Measurements from ENCODE around the gene HIC2. TPM values are rescaled to one million over a fixed set of nuclear protein-coding genes. Genes with fewer than 3 reads are reported as not detected.
"Not testable (repeated sequence)": the region's sequence is repeated elsewhere in the genome, so short reads cannot be mapped to it uniquely, and the experiment has no call there.

Gene HIC2
- total and polyA plus RNA-seq, 2 of the 13 experiments (the other 11 are each of a cell fraction or from before 2014, with no cell fraction given): 5.0 to 13.7 TPM

DNA sequence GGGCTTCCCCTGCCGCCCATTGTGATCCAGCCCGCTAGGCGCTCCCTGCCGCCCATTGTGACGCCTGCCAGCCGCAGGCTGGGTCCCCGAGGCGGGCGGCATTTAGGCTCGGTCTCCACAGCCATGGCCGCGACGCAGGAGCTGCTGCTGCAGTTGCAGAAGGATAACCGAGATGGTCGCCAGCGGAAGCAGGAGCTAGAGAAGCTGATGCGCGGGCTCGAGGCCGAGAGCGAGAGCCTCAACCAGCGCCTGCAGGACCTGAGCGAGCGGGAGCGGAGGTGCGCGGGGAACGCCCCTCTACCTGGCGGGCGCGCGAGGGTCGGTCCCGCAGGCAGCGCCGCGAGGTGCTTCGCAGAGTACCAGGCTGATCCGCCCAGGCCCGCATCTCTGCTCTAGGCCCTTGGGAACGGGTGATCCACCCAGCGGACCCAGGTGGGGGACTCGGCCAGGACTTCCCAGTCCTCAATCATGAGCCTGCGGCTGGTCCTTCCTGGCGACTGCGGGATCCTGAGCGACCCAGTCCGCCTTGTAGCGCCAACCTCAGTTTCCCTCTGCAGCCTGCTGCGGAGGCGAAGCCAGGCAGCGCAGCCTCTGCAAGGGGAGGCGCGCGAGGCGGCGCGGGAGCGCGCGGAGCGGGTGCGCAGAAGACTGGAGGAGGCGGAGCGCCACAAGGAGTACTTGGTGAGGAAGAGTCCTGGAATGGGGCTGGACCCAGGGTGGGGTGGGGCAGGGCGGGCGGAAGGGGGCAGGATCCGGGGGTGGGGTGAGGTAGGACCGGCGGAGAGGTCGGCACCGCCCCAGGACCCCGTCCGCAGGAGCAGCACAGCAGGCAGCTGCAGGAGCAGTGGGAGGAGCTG is 50.4 kb downstream of the HIC2 start, which contains the start of gene TMEM191C:
Gene TMEM191C (plus strand): TSS at position 51 of the 857 bp plus-strand sequence. CDS start 73 bp downstream, at position 124.
- no CpG with 5 or more reads among the region's 74 CpGs for whole genome bisulfite sequencing (ENCODE audit: low lambda C conversion rate)
- FAIRE-seq; in situ Hi-C loops (cut with HindIII; ENCODE audit: extremely low pct_ligation_motif_present, low pct_unique_long_range_greater_than_20kb); H4K20me1 ChIP-seq (ENCODE audit: insufficient read depth, low read length); DNase-seq (ENCODE audit: low spot score); CTCF ChIA-PET (ENCODE audit: low intra/inter-chr PET ratio, low total read pairs); H3K27ac ChIP-seq (ENCODE audit: extremely low read length, insufficient read depth, low read length); H3K79me2 ChIP-seq (ENCODE audit: insufficient read depth, low read length); H3K27me3 ChIP-seq (ENCODE audit: control insufficient read depth in 1 of 2, insufficient read depth in 2 of 2, low read length in 2 of 2); intact Hi-C loops (cut with micrococcal nuclease; ENCODE audit: unreplicated experiment); H3K36me3 ChIP-seq (replicated peaks in 1 of 2; ENCODE audit: control insufficient read depth in 1 of 2, insufficient read depth in 2 of 2, low read length in 2 of 2); H3K4me2 ChIP-seq (ENCODE audit: low read depth, low read length); H3K9me3 ChIP-seq (ENCODE audit: low read length); BruUV-seq (replicated peaks); H2AFZ ChIP-seq (ENCODE audit: low read length); H3K4me1 ChIP-seq (ENCODE audit: insufficient read depth, low read length); H3K9ac ChIP-seq (ENCODE audit: insufficient read depth, low read depth, low read length): not testable (repeated sequence)
- POLR2A ChIA-PET: interaction anchor here (1.1 kb wide), 1 partner anchor 10 kb away, joined by 4 read pairs; no protein-coding TSS in a partner anchor
- peak; percentile 58 for ATAC-seq
- H3K4me3 ChIP-seq (replicated peaks in 1 of 3; ENCODE audit: insufficient read depth in 1 of 3, low read depth in 2 of 3, low read length in 3 of 3): peak within 1 kb of the TSS in 2 of 3 experiments; percentile 49 to 54; a peak in 3 of 6 replicates

DNA sequence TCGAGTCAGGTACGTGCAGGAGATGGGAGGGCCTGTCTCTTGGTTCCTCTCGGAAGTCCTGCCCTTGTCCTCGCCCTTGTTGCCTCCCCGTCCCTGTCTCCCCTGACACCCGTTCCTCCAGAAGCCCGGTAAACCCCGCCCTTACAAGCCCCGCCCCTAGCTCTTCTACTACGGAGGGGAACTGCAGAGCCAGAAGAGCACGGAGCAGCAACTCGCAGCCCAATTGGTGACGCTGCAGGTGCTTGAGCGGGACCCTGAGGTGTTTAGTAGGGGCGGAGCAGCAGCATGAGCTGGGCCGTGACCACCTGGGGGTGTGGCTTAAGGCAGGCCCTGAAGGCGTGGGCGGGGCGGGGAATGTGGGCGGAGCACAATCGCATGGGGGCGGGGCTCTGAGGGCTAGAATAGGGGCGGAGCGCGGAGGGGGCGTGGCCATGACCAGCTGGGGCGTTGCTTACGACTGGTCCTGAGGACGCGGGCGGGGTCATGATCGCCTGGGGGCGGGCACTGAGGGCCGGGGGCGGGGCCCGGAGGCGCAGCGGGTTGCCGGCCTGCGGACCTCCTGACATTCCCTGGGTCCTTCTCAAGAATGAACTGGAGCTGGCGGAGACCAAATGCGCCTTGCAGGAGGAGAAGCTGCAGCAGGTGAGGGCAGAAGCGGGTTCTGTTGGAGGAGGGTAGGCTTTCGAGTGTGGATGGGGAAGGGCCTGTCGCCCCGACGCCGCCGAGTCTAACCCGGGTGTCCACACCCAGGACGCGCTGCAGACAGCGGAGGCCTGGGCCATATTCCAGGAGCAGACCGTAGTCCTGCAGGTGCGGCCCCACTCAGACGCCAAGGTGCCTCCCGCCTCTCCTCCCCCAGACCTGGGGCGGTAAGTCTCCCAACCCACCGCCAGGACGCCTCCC is 51.3 kb downstream of the HIC2 start:
- DNase-seq (ENCODE audit: low spot score): peak; percentile 85
- POLR2A ChIA-PET: interaction anchor here (1.1 kb wide), 1 partner anchor 11 kb away, joined by 4 read pairs; no protein-coding TSS in a partner anchor
- FAIRE-seq; H3K4me1 ChIP-seq (ENCODE audit: insufficient read depth, low read length); CTCF ChIA-PET (ENCODE audit: low intra/inter-chr PET ratio, low total read pairs); H3K27me3 ChIP-seq (ENCODE audit: control insufficient read depth in 1 of 2, insufficient read depth in 2 of 2, low read length in 2 of 2); H3K79me2 ChIP-seq (ENCODE audit: insufficient read depth, low read length); H3K4me2 ChIP-seq (ENCODE audit: low read depth, low read length); H2AFZ ChIP-seq (ENCODE audit: low read length); intact Hi-C loops (cut with micrococcal nuclease; ENCODE audit: unreplicated experiment); BruUV-seq (replicated peaks); H3K36me3 ChIP-seq (replicated peaks in 1 of 2; ENCODE audit: control insufficient read depth in 1 of 2, insufficient read depth in 2 of 2, low read length in 2 of 2); H4K20me1 ChIP-seq (ENCODE audit: insufficient read depth, low read length); in situ Hi-C loops (cut with HindIII; ENCODE audit: extremely low pct_ligation_motif_present, low pct_unique_long_range_greater_than_20kb); H3K27ac ChIP-seq (ENCODE audit: extremely low read length, insufficient read depth, low read length); H3K9me3 ChIP-seq (ENCODE audit: low read length); H3K9ac ChIP-seq (ENCODE audit: insufficient read depth, low read depth, low read length): not testable (repeated sequence)
- H3K4me3 ChIP-seq (replicated peaks in 1 of 3; ENCODE audit: insufficient read depth in 1 of 3, low read depth in 2 of 3, low read length in 3 of 3): peak overlapping the region in 2 of 3 experiments; percentile 49 to 54; a peak in 3 of 6 replicates
- peak; percentile 89 for ATAC-seq
- 13% methylated on average over 7 of the region's 60 CpGs for WGBS (ENCODE audit: low lambda C conversion rate)

DNA sequence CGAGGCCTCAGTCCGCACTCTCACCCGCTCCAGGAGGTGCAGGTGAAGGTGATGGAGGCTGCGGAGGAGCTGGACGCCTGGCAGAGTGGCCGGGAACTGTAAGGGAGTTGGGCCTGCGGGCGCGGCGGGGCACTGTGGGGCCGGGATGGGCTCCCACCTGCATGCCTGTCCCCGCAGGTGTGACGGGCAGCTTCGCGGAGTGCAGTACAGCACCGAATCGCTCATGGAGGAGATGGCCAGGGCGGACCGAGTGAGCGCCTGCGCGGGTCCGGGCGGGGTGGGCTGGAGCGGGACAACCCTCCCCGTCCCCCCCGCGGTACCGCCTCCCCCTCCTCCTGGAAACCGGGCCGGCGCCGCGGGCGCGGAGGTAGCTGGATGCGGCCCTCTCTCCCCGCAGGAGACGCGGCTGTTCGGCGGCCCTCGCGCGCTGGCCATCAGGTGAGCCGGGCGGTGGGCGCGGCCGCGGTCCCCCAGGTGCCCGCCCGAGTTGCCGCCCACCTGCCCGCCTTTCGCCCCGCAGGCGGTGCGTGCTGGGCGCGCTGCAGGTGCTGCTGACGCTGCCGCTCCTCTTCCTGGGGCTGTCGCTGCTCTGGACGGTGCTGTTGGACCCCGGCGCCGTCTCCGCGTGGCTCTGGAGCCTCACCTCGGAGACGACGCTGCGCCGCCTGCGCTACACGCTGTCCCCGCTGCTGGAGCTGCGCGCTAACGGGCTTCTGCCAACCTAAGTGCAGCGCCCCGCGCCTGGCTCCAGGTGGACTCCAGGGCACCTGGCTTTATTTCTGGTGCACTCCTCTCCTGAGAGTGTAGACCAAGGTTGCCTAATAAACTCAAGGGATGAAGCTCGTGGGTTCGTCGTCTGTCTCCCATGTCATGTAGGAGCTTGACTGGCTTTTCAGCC is 52.2 kb downstream of the HIC2 start:
- intact Hi-C loops (cut with micrococcal nuclease; ENCODE audit: unreplicated experiment); H3K79me2 ChIP-seq (ENCODE audit: insufficient read depth, low read length); POLR2A ChIA-PET; H4K20me1 ChIP-seq (ENCODE audit: insufficient read depth, low read length); H2AFZ ChIP-seq (ENCODE audit: low read length); BruUV-seq (replicated peaks); H3K36me3 ChIP-seq (replicated peaks in 1 of 2; ENCODE audit: control insufficient read depth in 1 of 2, insufficient read depth in 2 of 2, low read length in 2 of 2); DNase-seq (ENCODE audit: low spot score); H3K27me3 ChIP-seq (ENCODE audit: control insufficient read depth in 1 of 2, insufficient read depth in 2 of 2, low read length in 2 of 2); ATAC-seq; H3K4me1 ChIP-seq (ENCODE audit: insufficient read depth, low read length); CTCF ChIA-PET (ENCODE audit: low intra/inter-chr PET ratio, low total read pairs); H3K9ac ChIP-seq (ENCODE audit: insufficient read depth, low read depth, low read length); in situ Hi-C loops (cut with HindIII; ENCODE audit: extremely low pct_ligation_motif_present, low pct_unique_long_range_greater_than_20kb); H3K4me3 ChIP-seq (replicated peaks in 1 of 3; ENCODE audit: insufficient read depth in 1 of 3, low read depth in 2 of 3, low read length in 3 of 3); H3K4me2 ChIP-seq (ENCODE audit: low read depth, low read length); H3K27ac ChIP-seq (ENCODE audit: extremely low read length, insufficient read depth, low read length); H3K9me3 ChIP-seq (ENCODE audit: low read length); FAIRE-seq: not testable (repeated sequence)
- 98% methylated on average over 23 of the region's 87 CpGs for WGBS (ENCODE audit: low lambda C conversion rate)

Data from HepG2 (cell line).